Vagina (tissue), 2 donors: ENCODE results near the gene DFFB. TPM values are rescaled to one million over a fixed set of nuclear protein-coding genes. Genes with fewer than 3 reads are reported as not detected.

Experiments used
- DNase-seq, 2 donors: peaks; one replicate each; pipeline ENCODE4 v3.0.0-alpha.2; 2017; ENCODE audit errors: extremely low spot score in 2 of 2
- H3K27ac ChIP-seq: fragments of 200-600 bp; sonication (generic); one replicate; pipeline ENCODE4 v1.5.1; 2019
- H3K27me3 ChIP-seq: fragments of 200-600 bp; sonication (generic); one replicate; pipeline ENCODE4 v1.5.1; 2019
- H3K36me3 ChIP-seq, 2 donors: fragments of 200-600 bp; sonication (generic); one replicate each; pipeline ENCODE4 v1.5.1; 2017 to 2019
- H3K4me1 ChIP-seq: fragments of 200-600 bp; sonication (generic); one replicate; pipeline ENCODE4 v1.5.1; 2019
- H3K4me3 ChIP-seq, 2 donors: fragments of 200-600 bp; sonication (generic); 1 replicate in 1 of 2; 2 replicates in 1 of 2; pipeline ENCODE4 v1.5.1; 2016 to 2019
- H3K9me3 ChIP-seq: fragments of 200-600 bp; sonication (generic); one replicate; pipeline ENCODE4 v1.5.1; 2019
- CTCF ChIP-seq, 3 experiments: fragments of 450-650 bp in 2 of 3; fragments of 200-600 bp in 1 of 3; sonication (generic) in 1 of 3; IDR thresholded peaks; one replicate each; pipeline ENCODE4 v1.5.1; 2017 to 2019; ENCODE audit warnings: antibody characterized with exemption in 3 of 3, mild to moderate bottlenecking in 2 of 3, moderate library complexity in 2 of 3
- POLR2A ChIP-seq, 2 donors: fragments of 450-650 bp; IDR thresholded peaks; one replicate each; pipeline ENCODE4 v1.6.1; 2017; ENCODE audit warnings: antibody characterized with exemption in 2 of 2, mild to moderate bottlenecking in 2 of 2, moderate library complexity in 2 of 2
- POLR2AphosphoS5 ChIP-seq, 2 donors: sonication (generic); formaldehyde crosslinking; IDR thresholded peaks; one replicate each; pipeline ENCODE4 v1.9.0; 2017; ENCODE audit warnings: antibody characterized with exemption in 2 of 2, mild to moderate bottlenecking in 2 of 2, low read depth in 1 of 2; ENCODE audit not compliant: insufficient read depth in 1 of 2
- intact Hi-C: fragments of 100-400 bp; cut with DNase I; formaldehyde crosslinking; loops from one replicate; pipeline ENCODE4 v1.15.1; 2023
- total RNA-seq: library from RNA; depleted of rRNA; stranded (reverse); fragments of >200 nt; gene quantifications from one replicate; pipeline ENCODE4 v1.2.3, GENCODE V29; 2016

Gene DFFB
- total RNA-seq, 1 donor from 2014 or later = 8.8 TPM

GRCh38 chr1:3904843-3905185 lies 47.5 kb downstream of the DFFB start:
- intact Hi-C loops = no loop called here
- H3K27ac ChIP-seq = no peak overlapping the region
- no peak for TF ChIP-seq POLR2AphosphoS5 (IDR thresholded peaks at IDR 0.05; ENCODE audit: insufficient read depth in 1 of 2, low read depth in 1 of 2)
- TF ChIP-seq CTCF (IDR thresholded peaks at IDR 0.05) = no peak
- no peak for TF ChIP-seq POLR2A (IDR thresholded peaks at IDR 0.05)
- H3K4me3 ChIP-seq = no peak overlapping the region
- H3K9me3 ChIP-seq = no peaks in the 10 kb centered on the region
- peaks cover under 1% of the 10 kb centered on the region for H3K4me1 ChIP-seq
- H3K36me3 ChIP-seq = no peaks in the 10 kb centered on the region
- DNase-seq = no peak
- no peaks in the 10 kb centered on the region for H3K27me3 ChIP-seq

- TF ChIP-seq POLR2A (IDR thresholded peaks at IDR 0.05) (no peak), CTCF (IDR thresholded peaks at IDR 0.05) (no peak), POLR2AphosphoS5 (IDR thresholded peaks at IDR 0.05; ENCODE audit: insufficient read depth in 1 of 2, low read depth in 1 of 2) (no peak)
- no peak for DNase-seq
- Histone ChIP-seq H3K4me1 (no peaks in the 10 kb centered on the region), H3K27ac (no peak overlapping the region), H3K36me3 (no peaks in the 10 kb centered on the region), H3K4me3 (no peak overlapping the region), H3K27me3 (no peaks in the 10 kb centered on the region), H3K9me3 (no peaks in the 10 kb centered on the region)
- intact Hi-C loops = no loop called here
Measured at GRCh38 chr1:3905266-3905952, 48.1 kb downstream of the DFFB start.

- no peaks in the 10 kb centered on the region for H3K27me3 ChIP-seq
- no peaks in the 10 kb centered on the region for H3K9me3 ChIP-seq
- peaks cover 4% of the 10 kb centered on the region for H3K4me1 ChIP-seq
- TF ChIP-seq CTCF (IDR thresholded peaks at IDR 0.05) = no peak
- intact Hi-C loops = no loop called here
- H3K36me3 ChIP-seq = no peaks in the 10 kb centered on the region
- no peak for DNase-seq
- no peak overlapping the region for H3K27ac ChIP-seq
- no peak overlapping the region for H3K4me3 ChIP-seq
Measured at GRCh38 chr1:3905953-3906671, 48.8 kb downstream of the DFFB start.

GRCh38 chr1:3906672-3907020 lies 49.4 kb downstream of the DFFB start:
- no peak overlapping the region for H3K27ac ChIP-seq
- intact Hi-C loops = no loop called here
- H3K9me3 ChIP-seq = no peaks in the 10 kb centered on the region
- no peak overlapping the region for H3K4me3 ChIP-seq
- TF ChIP-seq CTCF (IDR thresholded peaks at IDR 0.05) (no peak), POLR2A (IDR thresholded peaks at IDR 0.05) (no peak), POLR2AphosphoS5 (IDR thresholded peaks at IDR 0.05; ENCODE audit: insufficient read depth in 1 of 2, low read depth in 1 of 2) (no peak)
- peaks cover 5% of the 10 kb centered on the region for H3K4me1 ChIP-seq
- no peaks in the 10 kb centered on the region for H3K36me3 ChIP-seq
- DNase-seq = no peak
- H3K27me3 ChIP-seq = no peaks in the 10 kb centered on the region

- no peaks in the 10 kb centered on the region for H3K9me3 ChIP-seq
- no peak for DNase-seq
- H3K4me1 ChIP-seq = peaks cover 5% of the 10 kb centered on the region
- H3K27me3 ChIP-seq = no peaks in the 10 kb centered on the region
- no peak overlapping the region for H3K27ac ChIP-seq
- no peaks in the 10 kb centered on the region for H3K36me3 ChIP-seq
- TF ChIP-seq POLR2A (IDR thresholded peaks at IDR 0.05) (no peak), CTCF (IDR thresholded peaks at IDR 0.05) (no peak), POLR2AphosphoS5 (IDR thresholded peaks at IDR 0.05; ENCODE audit: insufficient read depth in 1 of 2, low read depth in 1 of 2) (no peak)
- intact Hi-C loops = no loop called here
- H3K4me3 ChIP-seq = no peak overlapping the region
Measured at GRCh38 chr1:3907031-3907534, 49.8 kb downstream of the DFFB start.
